ENCODE data around the gene TNN.
"Not testable (repeated sequence)": the region's sequence is repeated elsewhere in the genome, so short reads cannot be mapped to it uniquely, and the experiment has no call there.

The TNN gene, protein sequence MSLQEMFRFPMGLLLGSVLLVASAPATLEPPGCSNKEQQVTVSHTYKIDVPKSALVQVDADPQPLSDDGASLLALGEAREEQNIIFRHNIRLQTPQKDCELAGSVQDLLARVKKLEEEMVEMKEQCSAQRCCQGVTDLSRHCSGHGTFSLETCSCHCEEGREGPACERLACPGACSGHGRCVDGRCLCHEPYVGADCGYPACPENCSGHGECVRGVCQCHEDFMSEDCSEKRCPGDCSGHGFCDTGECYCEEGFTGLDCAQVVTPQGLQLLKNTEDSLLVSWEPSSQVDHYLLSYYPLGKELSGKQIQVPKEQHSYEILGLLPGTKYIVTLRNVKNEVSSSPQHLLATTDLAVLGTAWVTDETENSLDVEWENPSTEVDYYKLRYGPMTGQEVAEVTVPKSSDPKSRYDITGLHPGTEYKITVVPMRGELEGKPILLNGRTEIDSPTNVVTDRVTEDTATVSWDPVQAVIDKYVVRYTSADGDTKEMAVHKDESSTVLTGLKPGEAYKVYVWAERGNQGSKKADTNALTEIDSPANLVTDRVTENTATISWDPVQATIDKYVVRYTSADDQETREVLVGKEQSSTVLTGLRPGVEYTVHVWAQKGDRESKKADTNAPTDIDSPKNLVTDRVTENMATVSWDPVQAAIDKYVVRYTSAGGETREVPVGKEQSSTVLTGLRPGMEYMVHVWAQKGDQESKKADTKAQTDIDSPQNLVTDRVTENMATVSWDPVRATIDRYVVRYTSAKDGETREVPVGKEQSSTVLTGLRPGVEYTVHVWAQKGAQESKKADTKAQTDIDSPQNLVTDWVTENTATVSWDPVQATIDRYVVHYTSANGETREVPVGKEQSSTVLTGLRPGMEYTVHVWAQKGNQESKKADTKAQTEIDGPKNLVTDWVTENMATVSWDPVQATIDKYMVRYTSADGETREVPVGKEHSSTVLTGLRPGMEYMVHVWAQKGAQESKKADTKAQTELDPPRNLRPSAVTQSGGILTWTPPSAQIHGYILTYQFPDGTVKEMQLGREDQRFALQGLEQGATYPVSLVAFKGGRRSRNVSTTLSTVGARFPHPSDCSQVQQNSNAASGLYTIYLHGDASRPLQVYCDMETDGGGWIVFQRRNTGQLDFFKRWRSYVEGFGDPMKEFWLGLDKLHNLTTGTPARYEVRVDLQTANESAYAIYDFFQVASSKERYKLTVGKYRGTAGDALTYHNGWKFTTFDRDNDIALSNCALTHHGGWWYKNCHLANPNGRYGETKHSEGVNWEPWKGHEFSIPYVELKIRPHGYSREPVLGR (N-terminal part only)

DNA sequence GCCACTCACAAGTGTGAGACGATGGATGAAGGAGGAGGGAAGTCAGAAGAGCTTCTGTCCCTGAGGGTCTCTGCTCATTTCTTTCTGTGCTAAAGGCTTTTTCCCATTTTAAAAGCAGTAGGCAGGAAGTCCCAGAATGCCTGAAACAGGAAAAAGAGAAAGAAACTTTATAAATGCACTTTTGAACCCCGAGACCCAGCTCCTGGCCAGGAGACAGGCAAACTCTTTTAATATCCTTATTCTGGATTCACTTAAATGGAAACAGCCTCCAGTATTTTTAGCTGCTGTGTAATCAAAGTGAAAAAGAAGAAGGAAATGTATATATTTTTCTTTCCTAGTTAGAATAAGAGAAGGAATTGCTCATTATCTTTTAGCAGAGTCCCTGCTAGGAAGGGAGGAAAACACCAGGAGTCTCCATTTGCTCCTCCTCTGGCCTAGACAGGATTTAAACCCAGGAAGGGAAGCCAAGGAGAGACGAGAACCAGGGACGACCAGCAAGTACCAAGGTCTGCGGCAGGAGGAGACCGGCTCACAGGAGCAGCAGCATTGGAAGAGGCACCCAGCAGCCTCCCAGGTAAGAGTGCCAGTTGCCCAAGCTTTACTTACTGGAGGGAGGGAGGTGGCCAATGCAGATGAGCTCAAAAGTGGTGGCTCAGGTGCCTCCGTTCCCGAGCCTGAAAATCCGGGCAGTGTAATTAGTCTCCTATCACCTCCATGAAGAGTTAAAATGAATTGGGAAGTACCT is at the start of gene TNN:
TSS of gene TNN (plus strand) at position 472 of the 745 bp plus-strand sequence. CDS start 9,586 bp downstream, outside the sequence.
- DNase-seq (ENCODE audit: low read depth in 4 of 4, low spot score in 1 of 4) = no peak

DNA sequence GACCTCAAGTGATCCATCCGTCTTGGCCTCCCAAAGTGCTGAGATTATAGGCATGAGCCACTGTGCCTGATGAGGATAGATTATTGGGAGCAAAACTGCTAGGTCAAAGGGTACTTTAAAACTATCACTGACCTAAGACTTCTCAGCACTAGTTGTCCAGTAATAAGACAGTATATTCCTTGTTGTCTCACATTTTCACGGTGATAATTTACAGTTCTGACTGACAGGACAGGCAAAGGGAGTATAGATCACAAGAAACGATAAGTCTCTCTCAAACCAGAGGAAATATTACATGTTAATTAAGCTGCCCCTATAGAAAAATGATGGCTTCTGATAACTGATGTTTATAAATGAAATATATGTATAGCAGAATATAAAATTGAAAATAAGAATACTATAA is 48.1 kb upstream of the TNN start:
- DNase-seq (ENCODE audit: low read depth in 4 of 4, low spot score in 1 of 4) = no peak

DNA sequence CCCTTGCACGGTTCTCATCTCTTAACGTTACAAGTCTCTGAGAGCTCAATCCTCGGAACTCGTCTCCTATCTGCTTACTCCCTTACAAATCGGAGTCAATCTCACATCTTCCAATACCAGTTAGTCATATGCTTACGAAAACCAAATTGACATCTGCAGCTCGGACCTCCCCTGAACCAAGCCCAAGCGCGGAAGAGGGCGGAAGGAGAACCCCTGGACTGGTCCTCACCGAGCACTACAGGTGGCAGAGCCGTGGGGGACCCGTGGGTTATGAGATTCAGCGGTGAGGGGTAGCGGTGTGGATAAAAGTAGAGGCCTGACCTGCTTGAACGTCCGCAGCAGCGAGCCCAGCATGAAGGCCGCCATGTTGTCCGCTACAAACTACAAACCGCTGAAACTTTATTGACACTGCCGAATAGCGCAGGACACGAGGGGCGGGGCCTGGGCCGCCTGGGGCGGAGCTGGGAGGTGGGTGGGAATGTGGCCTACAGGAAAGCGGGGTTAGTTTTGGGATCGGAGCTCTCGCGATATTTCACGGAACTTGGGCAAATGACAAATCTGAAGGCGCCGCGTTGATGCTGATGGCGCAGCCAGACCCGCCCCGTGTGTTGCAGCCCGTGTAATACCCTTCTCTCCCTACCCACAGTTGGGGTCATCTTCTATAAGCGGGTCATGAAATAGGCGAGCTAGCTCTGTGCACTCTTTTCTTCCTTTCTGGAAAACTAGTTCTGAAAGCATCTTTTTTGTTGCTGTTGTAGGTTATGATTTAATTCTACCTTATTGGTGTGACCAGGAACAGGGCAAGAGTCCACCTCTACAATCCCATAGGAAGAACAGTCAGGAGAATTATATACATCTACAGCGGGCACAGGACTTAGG is 44.4 kb upstream of the TNN start, which contains the start of gene MRPS14:
TSS of gene MRPS14 (minus strand) at position 383 of the 879 bp plus-strand sequence. CDS start at position 366, 17 bp downstream.
- DNase-seq (ENCODE audit: low read depth in 4 of 4, low spot score in 1 of 4) = peak; percentile 88 to 98 (median 98)

DNA sequence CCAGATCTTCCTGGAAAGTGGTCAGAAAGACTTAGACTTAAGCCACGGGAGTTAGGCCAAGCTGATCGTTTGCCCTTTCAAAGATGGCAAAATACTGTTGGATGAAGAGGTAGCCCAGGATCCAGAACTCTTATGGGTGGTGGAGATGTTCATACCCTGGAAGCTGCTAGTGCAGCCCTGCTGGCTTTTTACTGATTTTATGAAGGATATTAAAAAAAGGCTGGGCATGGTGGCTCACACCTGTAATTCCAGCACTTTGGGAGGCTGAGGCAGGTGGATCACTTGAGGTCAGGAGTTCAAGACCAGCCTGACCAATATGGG is 43.8 kb upstream of the TNN start:
- DNase-seq (ENCODE audit: low read depth in 4 of 4, low spot score in 1 of 4) = not testable (repeated sequence)

DNA sequence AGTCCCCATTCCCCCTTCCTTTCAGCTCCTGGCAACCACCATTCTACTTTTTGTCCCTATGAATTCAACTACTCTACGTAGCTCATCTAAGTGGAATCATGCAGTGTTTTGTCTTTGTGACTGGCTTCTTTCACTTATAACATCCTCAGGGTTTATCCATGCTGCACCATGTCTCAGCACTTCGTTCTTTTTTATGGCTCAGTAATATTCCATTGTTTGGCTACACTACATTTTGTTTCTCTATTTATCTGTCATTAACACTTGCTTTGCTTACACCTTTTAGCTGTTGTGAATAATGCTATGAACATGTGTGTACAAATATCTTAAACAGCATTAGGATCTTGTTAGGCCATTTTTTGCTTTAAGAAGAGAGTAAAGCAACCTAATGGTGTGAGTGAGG is 42.9 kb upstream of the TNN start:
- no peak for DNase-seq (ENCODE audit: low read depth in 4 of 4, low spot score in 1 of 4)

DNA sequence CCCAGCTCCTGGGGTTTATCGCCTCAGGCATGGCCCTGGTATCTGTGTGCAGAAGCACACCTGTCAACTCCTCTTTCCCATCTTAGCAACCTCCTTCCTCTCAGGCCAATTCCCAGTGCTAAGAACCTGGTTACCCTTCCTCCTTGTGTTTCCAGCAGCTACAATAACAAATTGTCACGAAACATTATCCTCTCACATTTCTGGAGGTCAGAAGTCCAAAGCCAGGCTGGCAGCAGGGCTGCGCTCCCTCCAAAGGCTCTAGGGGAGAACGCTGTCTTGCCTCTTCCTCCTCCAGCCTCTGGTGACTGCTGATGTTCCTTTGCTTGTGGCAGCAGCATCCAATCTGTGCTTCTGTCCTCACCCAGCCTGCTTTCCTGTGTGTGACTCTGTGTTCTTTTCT is 33.7 kb upstream of the TNN start:
- DNase-seq (ENCODE audit: low read depth in 4 of 4, low spot score in 1 of 4) = no peak

DNA sequence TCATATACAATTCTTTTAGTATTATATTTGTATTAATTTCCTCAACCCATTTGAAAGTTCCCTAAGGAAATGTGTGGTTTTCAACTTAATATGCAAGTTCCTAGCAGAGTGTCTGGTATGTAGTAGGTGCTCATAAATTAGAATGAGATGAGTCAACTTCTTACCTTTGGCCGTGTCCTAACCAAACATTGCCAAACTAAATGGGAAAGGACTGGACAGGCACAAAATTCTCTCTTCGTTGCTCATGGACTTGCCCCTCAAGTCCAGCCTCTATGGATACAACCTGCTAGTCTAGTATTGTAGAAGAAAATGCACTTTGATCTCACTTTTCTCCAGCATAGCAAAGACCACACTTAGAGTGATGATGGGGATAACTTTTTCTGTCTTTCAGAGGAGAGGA is 32.9 kb upstream of the TNN start:
- DNase-seq (ENCODE audit: low read depth in 4 of 4, low spot score in 1 of 4) = no peak

DNA sequence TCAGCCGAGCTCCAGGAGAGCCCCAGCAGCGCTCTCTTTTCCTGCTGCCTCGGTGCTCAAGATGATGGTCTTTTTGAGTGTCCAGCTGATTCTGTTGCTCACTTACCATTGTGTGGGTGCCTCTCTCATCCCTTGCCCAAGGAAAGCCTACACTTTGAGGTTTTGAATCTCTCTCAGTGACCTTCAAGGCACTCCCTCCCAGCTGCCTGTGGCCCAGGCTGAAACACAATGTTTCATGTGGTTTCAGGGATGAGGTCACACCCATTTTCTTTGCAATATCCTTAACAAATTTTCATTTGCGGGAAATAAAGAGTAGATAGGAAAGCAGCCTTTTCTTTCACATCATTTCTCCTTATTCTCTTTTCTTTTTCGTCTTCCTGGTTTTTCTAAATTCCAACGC is 31.8 kb upstream of the TNN start:
- no peak for DNase-seq (ENCODE audit: low read depth in 4 of 4, low spot score in 1 of 4)

DNA sequence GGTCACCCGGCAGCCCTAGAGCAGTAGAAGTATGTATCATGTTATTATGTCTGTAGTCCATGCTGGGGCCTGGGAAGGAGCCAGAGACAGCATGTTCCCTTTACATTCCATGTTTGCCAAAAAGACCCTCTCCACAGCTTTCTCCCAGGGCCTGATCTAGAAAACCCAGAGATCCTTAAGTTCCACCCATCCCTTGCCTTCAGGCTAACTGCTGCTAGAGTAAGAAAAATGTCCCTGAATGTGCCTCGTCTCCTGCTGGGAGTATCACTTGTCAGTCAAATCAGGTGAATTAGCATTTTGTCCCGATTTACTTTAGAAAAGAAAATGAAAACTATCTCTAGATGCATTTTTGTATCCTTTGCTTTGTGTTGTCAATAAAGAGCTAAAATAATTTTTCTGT is 31.2 kb upstream of the TNN start:
- DNase-seq (ENCODE audit: low read depth in 4 of 4, low spot score in 1 of 4) = no peak

DNA sequence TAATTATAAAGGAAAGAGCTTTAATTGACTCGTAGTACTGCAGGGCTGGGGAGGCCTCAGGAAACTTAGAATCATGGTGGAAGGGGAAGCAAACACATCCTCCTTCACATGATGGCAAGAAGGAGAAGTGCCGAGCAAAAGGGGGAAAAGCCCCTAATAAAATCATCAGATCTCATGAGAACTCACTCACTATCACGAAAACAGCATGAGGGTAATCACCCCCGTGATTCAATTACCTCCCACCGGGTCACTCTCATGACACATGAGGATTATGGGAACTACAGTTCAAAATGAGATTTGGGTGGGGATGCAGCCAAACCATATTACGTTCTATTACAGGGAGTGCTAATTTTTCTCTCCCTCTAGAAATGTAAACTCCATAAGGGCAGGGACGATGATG is 30.2 kb upstream of the TNN start:
- no peak for DNase-seq (ENCODE audit: low read depth in 4 of 4, low spot score in 1 of 4)

DNA sequence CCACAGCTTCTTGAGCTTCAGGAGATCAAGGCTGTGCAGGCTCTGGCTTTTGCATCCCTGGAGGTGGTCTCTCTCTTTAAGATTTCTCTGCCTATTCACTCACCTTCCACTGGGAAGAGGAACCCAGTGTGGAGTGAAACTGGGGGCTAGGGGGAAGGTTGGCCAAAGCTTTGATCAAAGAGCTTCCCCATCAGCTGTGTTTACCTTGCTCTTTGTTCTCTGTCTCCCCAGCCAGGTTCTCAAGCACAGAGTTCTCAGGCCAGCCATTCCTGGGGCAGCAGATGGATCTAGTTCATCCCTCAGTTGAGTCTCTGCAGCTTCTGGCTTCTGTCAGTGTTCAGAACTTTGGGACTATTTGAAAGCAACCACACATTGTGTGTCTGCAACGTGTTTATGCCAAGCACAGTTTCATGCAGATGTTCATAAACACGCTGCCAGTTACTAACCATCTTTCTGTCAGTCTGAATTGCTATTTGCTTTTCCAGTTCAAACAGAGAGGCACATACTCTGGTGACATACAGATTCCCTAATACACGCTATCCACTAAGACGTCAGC is 27.2 kb upstream of the TNN start:
- no peak for DNase-seq (ENCODE audit: low read depth in 4 of 4, low spot score in 1 of 4)

DNA sequence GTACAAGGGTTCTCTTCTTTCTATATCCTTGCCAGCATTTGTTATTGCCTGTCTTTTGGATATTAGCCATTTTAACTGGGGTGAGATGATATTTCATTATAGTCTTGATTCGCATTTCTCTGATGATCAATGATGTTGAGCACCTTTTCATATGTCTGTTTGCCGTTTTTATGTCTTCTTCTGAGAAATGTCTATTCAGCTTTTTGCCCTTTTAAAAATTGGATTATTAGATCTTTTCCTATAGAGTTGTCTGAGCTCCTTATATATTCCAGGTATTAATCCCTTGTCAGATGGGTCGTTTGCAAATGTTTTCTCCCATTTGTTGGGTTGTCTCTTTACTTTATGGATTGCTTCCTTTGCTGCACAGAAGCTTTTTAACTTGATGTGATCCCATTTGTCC is 25.0 kb upstream of the TNN start:
- no peak for DNase-seq (ENCODE audit: low read depth in 4 of 4, low spot score in 1 of 4)

DNA sequence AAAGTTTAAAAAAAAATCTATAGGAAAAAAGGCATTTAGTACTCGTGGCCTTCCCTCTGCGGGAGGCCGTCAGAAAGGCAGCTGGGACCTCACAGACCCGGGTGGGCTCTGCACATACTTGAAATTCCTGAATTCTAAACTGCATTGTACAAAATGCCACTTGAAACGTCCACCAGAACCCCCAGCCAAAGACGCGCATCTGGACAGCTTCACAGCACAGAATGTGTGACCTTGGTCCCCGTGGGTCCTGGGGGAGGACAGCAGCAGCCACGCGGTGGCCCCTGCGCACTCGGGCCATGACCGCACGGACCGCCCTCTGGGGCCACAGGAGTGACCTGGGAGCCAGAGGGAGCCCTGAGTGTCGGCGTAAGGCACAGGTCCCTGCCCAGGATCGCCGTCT is 23.8 kb upstream of the TNN start:
- DNase-seq (ENCODE audit: low read depth in 4 of 4, low spot score in 1 of 4) = no peak

DNA sequence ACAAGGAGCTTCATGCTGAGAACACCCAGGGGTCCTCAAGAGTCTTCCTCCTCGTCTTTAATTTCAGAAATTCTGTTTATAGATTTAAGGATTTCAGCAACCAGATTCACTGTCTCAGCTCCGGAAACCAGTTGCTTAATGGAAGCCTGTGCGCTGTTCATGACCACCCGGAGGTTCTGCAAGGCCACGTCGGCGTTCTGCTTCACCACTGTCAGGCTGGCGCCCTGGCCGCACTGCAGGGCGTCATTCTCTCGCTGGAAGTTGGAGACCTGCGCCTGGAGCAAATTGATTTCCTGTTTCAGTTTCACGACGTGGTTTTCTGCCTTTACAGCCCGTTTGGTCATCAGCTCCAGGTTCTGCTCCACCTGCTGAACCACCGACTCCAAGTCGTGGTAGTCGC is 23.0 kb upstream of the TNN start:
- DNase-seq (ENCODE audit: low read depth in 4 of 4, low spot score in 1 of 4) = not testable (repeated sequence)

DNA sequence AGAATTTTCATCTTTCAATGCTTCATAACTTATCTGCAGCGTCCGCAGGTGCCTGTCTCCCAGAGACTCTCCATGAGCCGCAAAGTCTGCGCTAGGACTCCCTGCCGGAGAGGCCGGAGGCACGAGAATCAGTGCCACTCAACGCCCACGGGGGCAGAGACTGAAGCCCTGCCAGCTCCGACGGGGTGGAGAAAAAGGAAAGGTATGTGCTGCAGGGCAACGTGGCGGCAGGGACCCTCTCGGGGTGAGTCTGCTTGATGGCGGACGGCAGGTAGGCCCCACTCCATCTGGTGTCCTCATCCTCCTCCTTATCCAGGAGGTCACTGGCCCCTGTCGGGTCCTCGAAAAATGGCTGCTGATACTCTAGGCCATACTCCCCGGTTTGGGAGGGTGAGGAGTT is 22.5 kb upstream of the TNN start:
- DNase-seq (ENCODE audit: low read depth in 4 of 4, low spot score in 1 of 4) = no peak

DNA sequence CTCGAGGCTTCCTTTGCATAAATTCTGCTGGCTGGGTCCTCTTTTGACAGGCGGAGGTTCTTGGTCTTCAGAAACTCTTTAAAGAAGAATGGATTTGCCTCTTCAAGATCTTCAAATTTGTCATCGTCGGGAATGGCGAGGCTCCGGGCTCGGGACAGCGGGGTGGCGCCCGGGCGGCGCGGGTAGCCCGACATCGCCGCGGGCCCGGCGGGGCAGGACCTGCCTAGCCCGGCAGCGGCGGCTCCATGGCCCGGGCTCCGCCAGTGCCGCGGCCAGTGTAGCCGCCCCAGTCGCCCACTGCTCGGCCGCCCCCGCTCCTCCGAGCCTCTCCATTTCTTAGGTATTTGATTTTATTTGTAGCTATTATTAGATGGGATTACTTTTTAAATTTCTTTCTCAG is 22.1 kb upstream of the TNN start:
- DNase-seq (ENCODE audit: low read depth in 4 of 4, low spot score in 1 of 4) = no peak

DNA sequence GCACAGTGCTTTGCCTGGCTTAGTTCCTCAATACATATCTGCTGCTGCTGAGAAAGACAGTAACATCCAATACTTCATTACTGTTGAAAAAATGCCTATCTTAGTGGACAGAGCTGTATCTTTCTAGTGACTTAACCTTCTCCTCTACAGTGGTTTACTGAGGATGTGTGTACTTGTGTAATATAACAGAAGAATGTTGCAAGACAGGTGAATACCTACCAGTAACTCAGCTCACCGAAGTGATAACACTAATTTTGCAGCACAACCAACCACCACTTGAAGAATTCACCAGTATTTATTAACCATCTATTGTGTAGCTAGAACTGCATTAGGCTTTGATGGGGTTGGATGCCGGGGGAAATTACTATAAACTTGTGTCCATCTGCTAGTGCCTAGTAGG is 16.6 kb upstream of the TNN start:
- no peak for DNase-seq (ENCODE audit: low read depth in 4 of 4, low spot score in 1 of 4)

DNA sequence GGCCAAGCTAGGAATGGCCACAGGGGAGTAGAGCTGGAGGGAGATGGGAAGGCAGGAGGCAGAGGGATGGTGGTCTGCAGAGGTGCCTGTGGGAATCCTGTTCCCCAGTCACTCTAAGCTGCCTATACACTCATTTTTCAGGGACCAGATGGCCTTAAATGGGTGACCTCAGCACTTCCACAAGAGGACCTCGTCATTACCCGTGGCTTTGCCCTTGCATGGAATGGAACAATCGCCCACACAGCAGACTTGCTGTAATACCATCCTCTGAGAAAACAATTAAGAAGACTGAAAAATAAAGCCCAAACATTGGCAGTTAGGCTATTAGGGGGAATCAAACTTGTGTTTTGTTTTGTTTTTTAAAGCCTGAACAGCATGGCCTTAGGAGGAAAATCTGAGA is 12.9 kb upstream of the TNN start:
- DNase-seq (ENCODE audit: low read depth in 4 of 4, low spot score in 1 of 4) = no peak

DNA sequence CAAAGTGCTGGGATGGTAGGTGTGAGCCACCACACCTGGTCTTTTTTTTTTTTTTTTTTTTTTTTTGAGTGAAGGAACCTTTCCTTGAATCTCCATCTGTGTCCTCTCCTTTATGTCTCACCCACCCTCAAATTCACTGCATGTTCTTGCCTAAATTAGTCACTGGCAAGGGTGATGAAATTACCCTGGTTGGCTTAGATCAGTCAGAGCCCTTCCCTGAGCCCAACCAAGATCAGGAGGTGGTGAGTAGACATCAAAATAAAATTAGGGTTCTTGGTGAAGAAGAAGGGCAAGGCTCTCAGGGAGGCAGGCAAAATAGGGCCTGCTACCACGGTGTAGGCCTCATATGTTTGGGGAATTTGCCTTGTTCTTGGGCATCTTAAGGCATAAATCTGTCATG is 5.3 kb upstream of the TNN start:
- no peak for DNase-seq (ENCODE audit: low read depth in 4 of 4, low spot score in 1 of 4)

DNA sequence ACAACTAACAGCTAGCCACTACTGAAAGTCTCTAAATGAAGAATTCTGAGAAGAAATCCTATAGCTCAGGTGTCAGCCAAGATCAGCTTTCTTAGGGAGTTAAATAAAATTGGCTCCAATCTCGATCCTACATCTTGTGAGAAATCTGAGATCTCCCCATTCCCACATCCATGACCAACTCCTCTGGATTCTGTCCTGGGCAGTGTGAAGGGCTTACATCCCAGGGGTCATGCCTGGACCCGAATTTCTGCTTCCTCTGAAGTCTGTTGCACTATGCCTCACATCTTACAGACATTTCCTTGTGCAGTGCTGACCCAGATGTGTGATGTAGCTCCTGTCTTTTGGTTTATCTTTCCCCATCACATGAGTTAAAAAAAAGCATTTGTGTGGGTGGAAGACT is 4.8 kb upstream of the TNN start:
- DNase-seq (ENCODE audit: low read depth in 4 of 4, low spot score in 1 of 4) = no peak
